OCI-LY7 (cell line): ENCODE data around the gene DST. TPM values are rescaled to one million over a fixed set of nuclear protein-coding genes. Genes with fewer than 3 reads are reported as not detected.
"Not testable (repeated sequence)": the region's sequence is repeated elsewhere in the genome, so short reads cannot be mapped to it uniquely, and the experiment has no call there.

Experiments used
- BruUV-seq: library from RNA; stranded (reverse); fragments of 400-500 nt; replicated peaks from 2 replicates; lab custom pipeline; 2021; lab: Mats Ljungman, UMichigan
- CTCF ChIA-PET: fragments of 300-600 bp; sonication (Branson Sonifier 250); formaldehyde crosslinking; loops from one replicate; lab custom pipeline; 2022; ENCODE audit warnings: antibody characterized with exemption; ENCODE audit not compliant: unreplicated experiment; lab: Charles Lee
- POLR2A ChIA-PET: fragments of 300-600 bp; sonication (Branson Sonifier 250); formaldehyde crosslinking; loops from one replicate; lab custom pipeline; 2022; ENCODE audit warnings: antibody characterized with exemption; lab: Charles Lee
- DNase-seq: peaks from one replicate; pipeline ENCODE4 v3.0.0-alpha.2; 2015; ENCODE audit warnings: low spot score
- H2AFZ ChIP-seq: fragments of 200-600 bp; sonication (generic), shearing (Covaris generic); 2 replicates; pipeline ENCODE4 v1.6.1; 2014; ENCODE audit warnings: mild to moderate bottlenecking, antibody characterized with exemption, low read length, moderate library complexity
- H3K27ac ChIP-seq: fragments of 200-600 bp; sonication (generic); 2 replicates; pipeline ENCODE4 v1.5.1; 2014; ENCODE audit warnings: mixed run types, low read depth, mild to moderate bottlenecking, moderate library complexity, low read length, inconsistent platforms; ENCODE audit not compliant: poor library complexity, severe bottlenecking
- H3K36me3 ChIP-seq: fragments of 200-600 bp; sonication (generic); 2 replicates; pipeline ENCODE4 v1.6.1; 2014; ENCODE audit warnings: mild to moderate bottlenecking, antibody characterized with exemption, low read length, moderate library complexity, mixed read lengths; ENCODE audit not compliant: insufficient read depth
- H3K4me1 ChIP-seq: fragments of 200-600 bp; sonication (generic); 2 replicates; pipeline ENCODE4 v1.5.1; 2014; ENCODE audit warnings: mild to moderate bottlenecking, low read length; ENCODE audit not compliant: insufficient read depth, poor library complexity, severe bottlenecking
- H3K4me2 ChIP-seq: fragments of 200-600 bp; sonication (generic); 2 replicates; pipeline ENCODE4 v1.6.1; 2014; ENCODE audit warnings: mild to moderate bottlenecking, low read length
- H3K4me3 ChIP-seq: fragments of 200-600 bp; sonication (generic); 2 replicates; pipeline ENCODE4 v1.5.1; 2014; ENCODE audit warnings: mild to moderate bottlenecking, low read depth, low read length; ENCODE audit not compliant: poor library complexity, severe bottlenecking
- H3K79me2 ChIP-seq: fragments of 200-600 bp; sonication (generic); 2 replicates; pipeline ENCODE4 v1.6.1; 2016; ENCODE audit warnings: low read depth, mild to moderate bottlenecking, low read length, moderate library complexity, mixed read lengths; ENCODE audit not compliant: insufficient read depth
- H3K9me2 ChIP-seq: fragments of 200-600 bp; sonication (generic); 2 replicates; pipeline ENCODE4 v1.6.1; 2016; ENCODE audit warnings: mild to moderate bottlenecking, low read length, mixed read lengths; ENCODE audit not compliant: insufficient read depth
- H3K9me3 ChIP-seq: fragments of 200-600 bp; sonication (generic); 2 replicates; pipeline ENCODE4 v1.6.1; 2014; ENCODE audit warnings: mild to moderate bottlenecking, mixed run types, low read length, mixed read lengths
- H4K20me1 ChIP-seq: fragments of 200-600 bp; sonication (generic); 2 replicates; pipeline ENCODE4 v1.6.1; 2014; ENCODE audit warnings: mild to moderate bottlenecking, antibody characterized with exemption, low read length, moderate library complexity, mixed read lengths; ENCODE audit not compliant: insufficient read depth
- CTCF ChIP-seq: fragments of 200-600 bp; sonication (generic); conservative IDR thresholded peaks from 2 replicates; pipeline ENCODE4 v1.5.1; 2014; ENCODE audit warnings: mild to moderate bottlenecking, antibody characterized with exemption, low read length, moderate library complexity, mixed read lengths
- EZH2phosphoT487 ChIP-seq: fragments of 200-600 bp; sonication (generic); IDR thresholded peaks from 2 replicates; pipeline ENCODE4 v1.6.1; 2018; ENCODE audit warnings: low read depth, borderline replicate concordance, mild to moderate bottlenecking, mixed run types, antibody characterized with exemption, low read length, moderate library complexity, mixed read lengths
- intact Hi-C: fragments of 100-400 bp; cut with micrococcal nuclease; formaldehyde crosslinking; loops from one replicate; pipeline ENCODE4 v1.10.0; 2022; ENCODE audit not compliant: unreplicated experiment
- total RNA-seq, 2 experiments: library from RNA; depleted of rRNA in 1 of 2; stranded (reverse); fragments of >200 nt in 1 of 2; shearing (Covaris generic) in 1 of 2; gene quantifications; 2 replicates each; pipeline ENCODE4 v1.2.3, GENCODE V29; 2014 to 2022

The DST gene
- total RNA-seq, 2 experiments from 2014 or later: 8.4 to 19.4 TPM

GRCh38 chr6:56664029-56664428 lies 21.3 kb upstream of the DST start:
- Histone ChIP-seq H3K4me2 (no peak overlapping the region), H3K4me3 (no peak overlapping the region), H2AFZ (no peak overlapping the region), H3K27ac (no peak overlapping the region), H3K4me1 (no peaks in the 10 kb centered on the region), H3K9me2 (no peaks in the 10 kb centered on the region), H3K36me3 (no peaks in the 10 kb centered on the region), H3K79me2 (no peaks in the 10 kb centered on the region), H3K9me3 (no peaks in the 10 kb centered on the region), H4K20me1 (no peaks in the 10 kb centered on the region)
- ChIA-PET CTCF (no interaction called here), POLR2A (interaction anchor here (0.6 to 0.7 kb wide), 3 partner anchors 147 to 387 kb away, joined by 3 read pairs; no protein-coding TSS in a partner anchor)
- TF ChIP-seq CTCF (no peak), EZH2phosphoT487 (no peak)
- intact Hi-C loops: no loop called here
- DNase-seq: no peak
- BruUV-seq: no TSS peak

DNA sequence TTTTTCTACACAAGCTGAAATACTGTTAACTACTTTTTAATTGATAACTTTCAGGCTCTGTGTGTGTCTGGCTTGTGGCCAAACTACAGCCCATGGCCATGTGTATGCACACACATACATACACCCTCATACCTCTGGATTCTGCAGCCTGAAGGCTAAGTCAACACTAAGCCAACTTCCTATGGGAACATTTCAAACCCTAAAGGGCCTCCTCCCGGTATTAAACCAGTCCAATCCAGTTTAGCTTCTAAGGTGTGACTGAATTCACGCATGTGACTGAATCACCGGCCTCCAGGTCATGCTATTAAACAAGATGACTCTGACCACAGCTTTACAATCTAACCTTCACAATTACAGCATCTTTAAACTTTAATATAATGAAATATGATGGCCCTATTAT lies 20.7 kb upstream of the DST start:
- no peak for DNase-seq
- no TSS peak for BruUV-seq
- intact Hi-C loops: no loop called here
- Histone ChIP-seq H3K4me2 (no peak overlapping the region), H3K4me3 (no peak overlapping the region), H3K79me2 (no peaks in the 10 kb centered on the region), H4K20me1 (no peaks in the 10 kb centered on the region), H3K27ac (no peak overlapping the region), H3K9me3 (no peaks in the 10 kb centered on the region), H3K4me1 (no peaks in the 10 kb centered on the region), H2AFZ (no peak overlapping the region), H3K9me2 (no peaks in the 10 kb centered on the region), H3K36me3 (no peaks in the 10 kb centered on the region)
- TF ChIP-seq EZH2phosphoT487 (no peak), CTCF (no peak)
- POLR2A ChIA-PET: interaction anchor here (0.6 to 0.7 kb wide), 2 partner anchors 278 to 387 kb away, joined by 3 read pairs; no protein-coding TSS in a partner anchor
- CTCF ChIA-PET: no interaction called here

- H3K27ac ChIP-seq, CTCF ChIA-PET, H3K4me3 ChIP-seq, H3K9me3 ChIP-seq, H3K4me1 ChIP-seq, H2AFZ ChIP-seq, H3K4me2 ChIP-seq, H4K20me1 ChIP-seq, H3K9me2 ChIP-seq, DNase-seq, H3K79me2 ChIP-seq, BruUV-seq, intact Hi-C loops, H3K36me3 ChIP-seq: not testable (repeated sequence)
- POLR2A ChIA-PET: interaction anchor here (0.9 kb wide), 1 partner anchor 14 kb away, joined by 5 read pairs; no protein-coding TSS in a partner anchor
Observed at GRCh38 chr6:56661338-56661737, 18.6 kb upstream of the DST start.
